ENCODE measurements around the gene ELAVL1. TPM values are rescaled to one million over a fixed set of nuclear protein-coding genes. Genes with fewer than 3 reads are reported as not detected.

ELAVL1 gene
- total and polyA plus RNA-seq, 2 donors from 2014 or later = 34.6 to 64.7 TPM

DNA sequence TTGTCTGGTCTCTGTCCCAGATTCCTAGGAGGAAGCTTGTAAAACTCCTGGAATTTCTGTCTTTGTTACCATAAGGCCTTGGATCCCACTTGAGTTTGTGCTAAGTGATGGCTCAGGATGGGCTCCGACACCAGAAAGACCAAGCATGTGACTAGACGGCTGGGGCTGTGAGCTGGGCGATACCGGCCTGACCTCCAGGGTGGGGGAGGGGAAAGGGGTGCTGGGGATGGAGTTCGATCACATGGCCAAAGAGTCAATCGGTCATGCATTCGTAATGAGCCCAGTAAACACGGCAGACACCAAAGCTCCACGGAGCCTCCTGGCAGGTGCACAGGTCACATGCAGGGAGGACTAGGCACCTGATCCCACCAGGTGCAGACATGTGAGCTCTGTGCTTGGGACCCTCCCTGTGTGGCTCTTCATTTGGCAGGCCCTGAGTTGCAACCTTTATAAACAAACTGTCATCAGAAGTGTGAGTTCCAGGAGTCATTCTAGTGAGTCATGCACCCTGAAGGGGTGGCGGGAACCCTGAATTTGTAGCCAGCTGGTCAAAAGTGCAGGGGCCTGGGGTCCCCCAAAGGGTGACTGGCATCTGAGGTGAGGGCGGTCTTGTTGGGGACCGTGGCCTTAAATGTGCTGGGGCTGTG is 27.1 kb downstream of the ELAVL1 start:
- DNase-seq = peak in 1 of 5 donors; percentile 30
- FAIRE-seq = no peak

DNA sequence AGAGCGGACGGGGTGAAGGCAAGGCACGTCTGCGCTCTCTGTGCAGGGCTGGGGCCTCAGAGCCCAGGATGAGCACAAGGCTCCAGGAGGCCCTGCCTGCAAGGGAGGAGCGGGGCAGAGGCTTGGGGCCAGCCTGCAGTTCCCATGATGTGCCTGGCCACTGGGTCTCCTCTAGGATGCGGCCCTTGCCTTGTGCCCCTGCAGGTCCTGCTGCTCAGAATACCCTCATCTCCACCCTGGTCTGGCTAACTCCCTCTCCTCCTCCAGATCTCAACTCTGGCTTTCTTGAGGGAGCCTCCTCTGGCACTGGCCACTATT is 27.8 kb downstream of the ELAVL1 start:
- Histone ChIP-seq H3K4me3 (ENCODE audit: low read length in 3 of 3) (no peak overlapping the region), H3K36me3 (ENCODE audit: control insufficient read depth in 2 of 3, insufficient read depth in 3 of 3, low read length in 3 of 3) (peaks cover 0 to 14% (median 12%) of the 10 kb centered on the region in 3 donors), H3K27ac (ENCODE audit: low read depth in 2 of 2, low read length in 2 of 2) (no peak overlapping the region), H3K4me1 (ENCODE audit: control insufficient read depth in 2 of 3, insufficient read depth in 2 of 3, low read depth in 1 of 3, low read length in 3 of 3) (peaks cover 0 to 46% (median 34%) of the 10 kb centered on the region in 3 donors), H3K27me3 (ENCODE audit: control insufficient read depth, insufficient read depth, low read length) (no peaks in the 10 kb centered on the region), H3K9me3 (ENCODE audit: control insufficient read depth in 2 of 3, insufficient read depth in 1 of 3, low read length in 3 of 3) (no peaks in the 10 kb centered on the region), H3K9ac (ENCODE audit: low read length in 3 of 3) (peak overlapping the region in 1 of 3 donors; percentile 1)
- FAIRE-seq = no peak
- intact Hi-C loops (cut with DNase I) = no loop called here
- no peak for TF ChIP-seq CTCF (IDR thresholded peaks at IDR 0.05; ENCODE audit: borderline replicate concordance, extremely low read depth, insufficient read depth)
- DNase-seq = peak in 1 of 5 donors; percentile 40

More for the DNA sequence above, 27.1 kb downstream of the ELAVL1 start:
- Histone ChIP-seq H3K4me3 (ENCODE audit: low read length in 3 of 3) (no peak overlapping the region), H3K36me3 (ENCODE audit: control insufficient read depth in 2 of 3, insufficient read depth in 3 of 3, low read length in 3 of 3) (peaks cover 0 to 15% (median 12%) of the 10 kb centered on the region in 3 donors), H3K27me3 (ENCODE audit: control insufficient read depth, insufficient read depth, low read length) (no peaks in the 10 kb centered on the region), H3K4me1 (ENCODE audit: control insufficient read depth in 2 of 3, insufficient read depth in 2 of 3, low read depth in 1 of 3, low read length in 3 of 3) (peaks cover 0 to 50% (median 39%) of the 10 kb centered on the region in 3 donors), H3K9me3 (ENCODE audit: control insufficient read depth in 2 of 3, insufficient read depth in 1 of 3, low read length in 3 of 3) (no peaks in the 10 kb centered on the region), H3K9ac (ENCODE audit: low read length in 3 of 3) (peak overlapping the region in 1 of 3 donors; percentile 60), H3K27ac (ENCODE audit: low read depth in 2 of 2, low read length in 2 of 2) (peak overlapping the region in 1 of 2 donors; percentile 60)
- no peak for TF ChIP-seq CTCF (IDR thresholded peaks at IDR 0.05; ENCODE audit: borderline replicate concordance, extremely low read depth, insufficient read depth)
- intact Hi-C loops (cut with DNase I) = no loop called here

- DNase-seq (peak in 1 of 5 donors; percentile 65), FAIRE-seq (no peak)
- H3K9ac ChIP-seq (ENCODE audit: low read length in 3 of 3) = no peak overlapping the region
- no peak overlapping the region for H3K4me3 ChIP-seq (ENCODE audit: low read length in 3 of 3)
- intact Hi-C loops (cut with DNase I) = no loop called here
- H3K36me3 ChIP-seq (ENCODE audit: control insufficient read depth in 2 of 3, insufficient read depth in 3 of 3, low read length in 3 of 3) = peaks cover 0 to 16% (median 12%) of the 10 kb centered on the region in 3 donors
- no peak for TF ChIP-seq CTCF (IDR thresholded peaks at IDR 0.05; ENCODE audit: borderline replicate concordance, extremely low read depth, insufficient read depth)
- peaks cover 0 to 41% (median 32%) of the 10 kb centered on the region in 3 donors for H3K4me1 ChIP-seq (ENCODE audit: control insufficient read depth in 2 of 3, insufficient read depth in 2 of 3, low read depth in 1 of 3, low read length in 3 of 3)
- no peaks in the 10 kb centered on the region for H3K27me3 ChIP-seq (ENCODE audit: control insufficient read depth, insufficient read depth, low read length)
- H3K27ac ChIP-seq (ENCODE audit: low read depth in 2 of 2, low read length in 2 of 2) = no peak overlapping the region
- H3K9me3 ChIP-seq (ENCODE audit: control insufficient read depth in 2 of 3, insufficient read depth in 1 of 3, low read length in 3 of 3) = no peaks in the 10 kb centered on the region
These were observed 28.3 kb downstream of the ELAVL1 start for GRCh38 chr19:7977021-7977722.

Data from kidney (tissue), 14 donors.